Testis (tissue), 3 donors: ENCODE data around the gene CD244. TPM values are rescaled to one million over a fixed set of nuclear protein-coding genes. Genes with fewer than 3 reads are reported as not detected.
"Not testable (repeated sequence)": the region's sequence is repeated elsewhere in the genome, so short reads cannot be mapped to it uniquely, and the experiment has no call there.

Experiments
- DNase-seq: peaks from one replicate; pipeline ENCODE4 v3.0.0-alpha.2; 2019
- H3K27ac ChIP-seq, 2 donors: fragments of 200-600 bp; sonication (generic); one replicate each; pipeline ENCODE4 v1.5.1; 2019
- H3K27me3 ChIP-seq: fragments of 200-600 bp; sonication (generic); one replicate; pipeline ENCODE4 v1.5.1; 2019
- H3K36me3 ChIP-seq: fragments of 200-600 bp; sonication (generic); one replicate; pipeline ENCODE4 v1.5.1; 2017; ENCODE audit warnings: low read depth; ENCODE audit errors: missing control alignments
- H3K4me1 ChIP-seq: fragments of 200-600 bp; sonication (generic); one replicate; pipeline ENCODE4 v1.5.1; 2019
- H3K4me3 ChIP-seq, 2 donors: fragments of 200-600 bp; sonication (generic); one replicate each; pipeline ENCODE4 v1.5.1; 2017 to 2019
- H3K9me3 ChIP-seq: fragments of 200-600 bp; sonication (generic); one replicate; pipeline ENCODE4 v1.5.1; 2017
- CTCF ChIP-seq, 3 experiments: fragments of 450-650 bp in 2 of 3; fragments of 200-600 bp in 1 of 3; sonication (generic) in 1 of 3; IDR thresholded peaks; one replicate each; pipeline ENCODE4 v1.5.1; 2016 to 2019; ENCODE audit warnings: antibody characterized with exemption in 3 of 3, mild to moderate bottlenecking in 2 of 3, moderate library complexity in 1 of 3
- POLR2A ChIP-seq: fragments of 450-650 bp; IDR thresholded peaks from one replicate; pipeline ENCODE4 v1.6.1; 2017; ENCODE audit warnings: antibody characterized with exemption, mild to moderate bottlenecking, moderate library complexity
- WGBS, 2 donors: methylation state at CpG; one replicate each; pipeline ENCODE4 v1.1.5; 2018; 5-methylcytosine and 5-hydroxymethylcytosine counted together
- intact Hi-C: fragments of 100-400 bp; cut with DNase I; formaldehyde crosslinking; loops from one replicate; pipeline ENCODE4 v1.15.1; 2023; ENCODE audit warnings: low total_unique reads
- polyA plus RNA-seq: library from polyadenylated mRNA; stranded (reverse); fragments of 350-450 nt; fragmentation: Illumina TruSeq; extraction: RNeasy Lipid Tissue Mini Kit (QIAGEN cat#74804); gene quantifications from one replicate; pipeline ENCODE4 v1.2.3, GENCODE V29; 2014; ENCODE audit warnings: low read depth, low replicate concordance; ENCODE audit not compliant: insufficient read depth
- total RNA-seq, 2 donors: library from RNA; depleted of rRNA; stranded (reverse); fragments of >200 nt; gene quantifications; one replicate each; pipeline ENCODE4 v1.2.3, GENCODE V29; 2016

Gene CD244
- total and polyA plus RNA-seq, 3 donors from 2014 or later, result 1.4 to 2.4 (median 2.3) TPM

DNA sequence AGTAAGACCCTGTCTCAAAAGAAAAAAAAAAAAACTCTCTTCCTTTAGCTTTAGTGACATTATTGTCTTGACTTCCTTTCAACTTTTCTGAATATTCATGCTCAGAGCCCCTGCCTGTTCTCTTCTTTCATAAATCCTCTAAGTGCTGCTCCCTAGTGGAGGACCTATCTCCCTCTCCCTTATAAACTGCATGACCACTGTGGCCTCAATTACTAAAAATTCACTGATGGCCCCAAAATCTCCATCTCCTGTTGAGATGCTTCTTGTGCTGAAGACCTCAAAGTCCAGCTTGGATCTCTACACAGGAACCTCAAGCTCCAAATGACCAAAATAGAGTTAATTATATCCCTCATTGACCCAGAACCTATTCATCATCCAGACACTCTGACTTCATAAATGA lies 14.5 kb upstream of the CD244 start:
- H3K4me3 ChIP-seq, result no peak overlapping the region
- DNase-seq, result no peak
- H3K27ac ChIP-seq, result no peak overlapping the region
- no peaks in the 10 kb centered on the region for H3K36me3 ChIP-seq
- intact Hi-C loops, result no loop called here
- no peaks in the 10 kb centered on the region for H3K9me3 ChIP-seq
- TF ChIP-seq POLR2A (no peak), CTCF (IDR thresholded peaks at IDR 0.05) (no peak)
- no peaks in the 10 kb centered on the region for H3K4me1 ChIP-seq
- H3K27me3 ChIP-seq, result no peaks in the 10 kb centered on the region

DNA sequence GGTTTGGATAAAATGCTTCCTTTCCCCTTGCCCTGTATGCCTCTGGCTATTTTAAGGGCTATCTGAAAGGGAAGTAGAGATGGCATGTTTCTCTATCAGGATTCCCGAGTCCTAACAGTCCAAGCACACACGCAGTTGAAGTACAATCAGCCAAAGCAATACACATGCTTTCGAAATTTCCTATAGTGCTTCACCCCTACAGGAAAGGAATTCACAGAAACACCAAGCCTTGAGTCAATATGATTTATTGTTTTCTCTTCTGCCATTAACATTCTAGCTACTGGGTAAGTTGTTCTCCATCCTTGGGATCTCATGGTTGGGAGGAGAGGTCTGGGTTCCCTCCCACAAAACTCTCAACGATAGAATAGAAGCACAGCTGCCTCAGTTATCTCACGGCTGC lies 13.6 kb upstream of the CD244 start:
- no peaks in the 10 kb centered on the region for H3K36me3 ChIP-seq
- H3K4me3 ChIP-seq, result no peak overlapping the region
- H3K9me3 ChIP-seq, result no peaks in the 10 kb centered on the region
- TF ChIP-seq POLR2A (no peak), CTCF (IDR thresholded peaks at IDR 0.05) (no peak)
- no peaks in the 10 kb centered on the region for H3K4me1 ChIP-seq
- no peak for DNase-seq
- 51 to 70% methylated on average over 5 of the region's 5 CpGs for WGBS, 2 donors
- intact Hi-C loops, result no loop called here
- no peak overlapping the region for H3K27ac ChIP-seq
- H3K27me3 ChIP-seq, result no peaks in the 10 kb centered on the region

- H3K9me3 ChIP-seq, DNase-seq, H3K27ac ChIP-seq, H3K36me3 ChIP-seq, intact Hi-C loops, H3K4me3 ChIP-seq, H3K27me3 ChIP-seq, H3K4me1 ChIP-seq: not testable (repeated sequence)
- 66 to 85% methylated on average over 4 of the region's 4 CpGs for WGBS, 2 donors
These were observed 12.9 kb upstream of the CD244 start for GRCh38 chr1:160875591-160875990.

DNA sequence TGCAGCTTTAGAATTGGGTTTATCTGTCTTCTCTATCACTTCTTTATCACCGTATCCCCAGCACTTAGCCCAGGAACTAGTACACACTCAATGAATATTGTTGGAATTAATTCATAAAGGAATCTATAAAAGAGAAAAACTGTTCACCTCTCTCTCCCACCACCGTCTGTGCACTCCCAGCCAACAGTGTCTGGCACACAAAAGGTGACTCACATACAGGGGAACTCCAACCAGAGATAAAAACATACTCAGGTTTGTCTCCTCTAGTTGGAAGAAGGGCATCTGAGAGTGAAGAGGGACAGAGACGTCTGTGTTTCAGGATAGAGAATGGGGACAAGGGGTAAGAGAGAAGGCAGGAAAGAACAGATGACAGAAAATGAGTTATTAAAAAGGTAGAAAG lies 12.2 kb upstream of the CD244 start:
- no peaks in the 10 kb centered on the region for H3K9me3 ChIP-seq
- no peaks in the 10 kb centered on the region for H3K36me3 ChIP-seq
- no peaks in the 10 kb centered on the region for H3K4me1 ChIP-seq
- H3K4me3 ChIP-seq, result no peak overlapping the region
- no peak for DNase-seq
- no peaks in the 10 kb centered on the region for H3K27me3 ChIP-seq
- 61 to 64% methylated on average over 3 of the region's 3 CpGs for WGBS, 2 donors
- intact Hi-C loops, result no loop called here
- TF ChIP-seq CTCF (IDR thresholded peaks at IDR 0.05) (no peak), POLR2A (no peak)
- no peak overlapping the region for H3K27ac ChIP-seq

DNA sequence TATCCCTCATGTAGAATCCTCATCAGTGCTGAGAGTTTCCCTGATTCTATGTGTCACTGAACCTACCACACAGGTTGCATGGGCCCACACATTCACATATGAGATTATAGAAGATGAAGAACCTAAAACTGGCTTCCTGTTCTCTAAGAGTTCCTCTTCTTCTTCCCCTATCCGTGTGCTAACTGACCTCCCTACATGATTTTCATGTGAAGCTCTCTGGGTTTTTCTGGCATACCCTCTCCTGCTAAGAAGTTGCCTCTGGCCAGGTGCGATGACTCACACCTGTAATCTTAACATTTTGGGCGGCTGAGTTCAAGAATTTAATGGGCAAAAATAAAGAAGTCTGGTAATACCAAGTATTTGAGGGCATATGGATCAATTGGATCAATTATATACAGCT lies 5.5 kb upstream of the CD244 start:
- TF ChIP-seq POLR2A, result no peak
- TF ChIP-seq CTCF (IDR thresholded peaks at IDR 0.05), result no peak
- no peak for DNase-seq
- Histone ChIP-seq H3K4me1 (peaks cover 6% of the 10 kb centered on the region), H3K36me3 (no peaks in the 10 kb centered on the region), H3K9me3 (no peaks in the 10 kb centered on the region), H3K27ac (no peak overlapping the region), H3K4me3 (no peak overlapping the region), H3K27me3 (no peaks in the 10 kb centered on the region)
- intact Hi-C loops, result no loop called here
- 81 to 88% methylated on average over 3 of the region's 3 CpGs for WGBS, 2 donors

GRCh38 chr1:160867651-160868050 lies 5.0 kb upstream of the CD244 start:
- DNase-seq, intact Hi-C loops, H3K4me3 ChIP-seq, H3K36me3 ChIP-seq, H3K27ac ChIP-seq, H3K9me3 ChIP-seq, H3K27me3 ChIP-seq, H3K4me1 ChIP-seq: not testable (repeated sequence)
- 65 to 72% methylated on average over 4 of the region's 4 CpGs for WGBS, 2 donors
